NCI-H2029 (cell line): Measurements from ENCODE around the gene RPRD1A.
"Not testable (repeated sequence)": the region's sequence is repeated elsewhere in the genome, so short reads cannot be mapped to it uniquely, and the experiment has no call there.

ENCODE experiments used
- DNase-seq: peaks from one replicate; lab custom pipeline; 2025; lab: John Stamatoyannopoulos, UW

The RPRD1A gene, protein sequence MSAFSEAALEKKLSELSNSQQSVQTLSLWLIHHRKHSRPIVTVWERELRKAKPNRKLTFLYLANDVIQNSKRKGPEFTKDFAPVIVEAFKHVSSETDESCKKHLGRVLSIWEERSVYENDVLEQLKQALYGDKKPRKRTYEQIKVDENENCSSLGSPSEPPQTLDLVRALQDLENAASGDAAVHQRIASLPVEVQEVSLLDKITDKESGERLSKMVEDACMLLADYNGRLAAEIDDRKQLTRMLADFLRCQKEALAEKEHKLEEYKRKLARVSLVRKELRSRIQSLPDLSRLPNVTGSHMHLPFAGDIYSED

DNA sequence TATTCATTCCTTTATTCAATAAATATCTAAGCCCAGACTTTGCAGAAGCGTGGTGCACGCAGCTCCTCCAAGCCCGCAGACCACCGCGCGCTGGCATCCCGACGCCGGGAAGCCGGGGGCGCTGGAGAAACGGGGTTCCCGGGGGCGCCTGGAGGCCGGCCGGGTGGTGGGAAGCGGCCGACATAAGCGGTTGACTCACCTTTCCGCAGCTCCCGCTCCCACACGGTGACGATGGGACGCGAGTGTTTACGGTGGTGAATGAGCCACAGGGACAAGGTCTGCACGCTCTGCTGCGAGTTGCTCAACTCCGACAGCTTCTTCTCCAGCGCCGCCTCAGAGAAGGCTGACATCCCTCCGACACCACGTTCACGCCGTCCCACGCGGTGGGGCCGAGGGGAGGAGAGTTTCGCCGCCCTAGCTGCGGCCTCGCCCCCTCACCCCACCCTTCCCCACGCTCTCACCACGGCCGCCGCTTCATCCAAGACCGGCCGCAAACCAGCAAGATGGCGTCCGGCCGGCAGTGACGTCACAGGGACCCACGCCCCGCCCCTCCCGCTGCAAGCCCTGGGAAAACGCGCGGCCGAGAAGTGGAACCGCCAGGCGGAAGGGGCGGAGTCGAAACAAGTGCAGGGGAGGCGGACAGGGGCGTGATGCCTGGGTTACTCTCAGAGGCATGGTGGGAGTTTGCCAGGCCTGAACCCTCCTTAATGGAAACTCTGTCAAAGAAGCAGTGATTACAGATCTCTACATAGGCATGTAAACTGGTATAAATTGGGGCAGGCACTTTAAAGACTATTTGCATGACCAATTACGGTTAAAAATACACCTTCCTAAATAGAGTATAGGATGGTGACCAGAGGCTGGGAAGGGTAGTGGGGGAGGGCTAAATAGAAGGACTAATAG lies at the start of gene RPRD1A:
RPRD1A (minus strand) TSS at position 505 of the 903 bp plus-strand sequence; CDS start at position 350, 155 bp downstream.
- peak; percentile 85 for DNase-seq

GRCh38 chr18:36116771-36117170 lies 49.4 kb upstream of the RPRD1A start:
- DNase-seq: not testable (repeated sequence)

DNA sequence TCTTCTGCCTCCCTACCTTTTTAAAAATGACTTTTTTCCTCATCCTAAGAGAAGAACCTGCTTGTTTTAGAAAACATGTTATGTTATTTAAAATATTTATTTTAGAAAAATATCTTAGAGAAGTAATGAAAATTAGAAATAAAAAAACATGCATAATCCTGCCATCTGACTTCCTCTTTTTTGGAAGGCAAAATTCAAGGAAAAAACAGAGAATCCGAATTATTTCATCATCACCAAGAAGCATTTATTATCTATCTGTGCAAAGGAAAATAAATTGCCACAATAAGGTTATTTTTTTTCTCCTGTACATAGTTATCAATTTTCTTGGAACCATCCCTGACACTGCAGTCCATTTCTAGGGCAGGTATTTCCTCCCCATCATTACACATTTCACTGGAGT lies 47.4 kb upstream of the RPRD1A start:
- no peak for DNase-seq

GRCh38 chr18:36114251-36114650 lies 46.9 kb upstream of the RPRD1A start:
- DNase-seq: no peak

DNA sequence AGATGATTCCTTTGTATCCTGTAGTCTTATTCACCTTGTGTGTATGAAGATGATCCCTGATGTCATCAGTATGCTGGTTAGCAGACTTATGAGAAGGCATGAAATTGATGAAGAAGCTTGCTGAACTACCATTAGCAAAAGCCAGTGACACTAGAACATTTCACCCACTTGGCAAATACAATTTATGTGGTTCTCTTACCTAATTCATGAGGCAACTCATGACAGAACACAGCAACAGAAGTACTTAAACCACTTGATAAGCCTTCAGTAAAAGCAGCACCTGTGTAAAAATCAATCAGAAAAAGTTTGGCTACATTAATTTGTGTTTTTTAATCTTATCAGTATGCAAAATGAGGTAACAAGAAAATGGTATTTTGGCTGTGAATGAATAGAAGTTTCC lies 44.9 kb upstream of the RPRD1A start:
- DNase-seq: no peak

DNA sequence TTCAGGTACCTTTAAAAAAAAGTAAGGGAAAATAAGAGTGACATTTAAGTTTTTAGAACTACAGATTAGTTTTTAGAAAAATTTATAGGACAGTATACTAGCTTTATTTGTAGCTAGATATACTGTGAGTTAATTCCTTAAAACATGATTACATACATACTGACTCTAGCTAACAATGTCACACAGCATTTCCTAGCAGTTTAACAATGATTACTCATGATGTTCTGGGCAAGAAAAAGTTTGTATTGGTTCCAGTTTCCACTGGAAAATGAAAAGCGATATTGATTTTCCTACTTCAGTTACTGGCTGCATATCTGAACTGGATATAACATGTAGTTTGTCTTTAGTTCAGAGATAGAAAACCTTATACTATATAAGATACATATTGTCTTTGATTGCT lies 42.4 kb upstream of the RPRD1A start:
- no peak for DNase-seq

- DNase-seq: no peak
Measured at GRCh38 chr18:36108601-36109000, 41.2 kb upstream of the RPRD1A start.

DNA sequence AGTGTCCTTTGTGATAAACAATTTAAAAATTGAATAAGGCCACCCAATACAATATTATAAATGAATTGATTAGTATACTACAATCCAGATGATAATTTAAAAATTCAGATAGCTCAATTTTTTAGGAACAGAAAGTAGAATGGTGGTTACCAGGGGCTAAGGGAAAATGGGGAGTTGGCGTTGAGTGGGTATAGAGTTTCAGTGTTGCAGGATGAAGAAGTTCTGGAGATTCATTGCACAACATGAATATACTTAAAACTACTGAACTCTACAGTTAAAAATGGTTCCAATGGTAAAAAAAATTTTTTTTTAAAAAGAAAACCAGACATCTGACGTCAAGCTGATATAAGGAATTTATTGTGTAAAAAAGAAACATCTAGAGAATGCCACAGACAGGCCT lies 40.8 kb upstream of the RPRD1A start:
- no peak for DNase-seq

DNA sequence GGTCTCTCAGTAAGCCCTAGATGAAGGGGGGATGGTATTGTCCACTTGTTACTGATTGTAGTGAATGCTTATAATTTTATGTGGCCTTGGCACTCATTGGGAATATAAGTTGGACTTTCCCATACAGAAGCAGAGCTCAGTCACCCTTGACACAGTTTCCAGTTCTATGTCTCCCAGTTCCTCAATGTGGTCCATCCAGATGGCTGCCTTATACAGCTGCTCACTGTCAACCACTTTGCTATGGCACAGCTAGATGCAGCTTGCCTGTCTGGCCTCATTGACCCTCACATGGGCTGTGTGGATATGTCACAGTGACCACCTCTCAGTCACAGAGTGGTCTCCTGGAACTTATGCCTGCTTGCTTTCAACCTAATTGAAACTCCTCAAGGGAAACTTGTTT lies 40.1 kb upstream of the RPRD1A start:
- no peak for DNase-seq

DNA sequence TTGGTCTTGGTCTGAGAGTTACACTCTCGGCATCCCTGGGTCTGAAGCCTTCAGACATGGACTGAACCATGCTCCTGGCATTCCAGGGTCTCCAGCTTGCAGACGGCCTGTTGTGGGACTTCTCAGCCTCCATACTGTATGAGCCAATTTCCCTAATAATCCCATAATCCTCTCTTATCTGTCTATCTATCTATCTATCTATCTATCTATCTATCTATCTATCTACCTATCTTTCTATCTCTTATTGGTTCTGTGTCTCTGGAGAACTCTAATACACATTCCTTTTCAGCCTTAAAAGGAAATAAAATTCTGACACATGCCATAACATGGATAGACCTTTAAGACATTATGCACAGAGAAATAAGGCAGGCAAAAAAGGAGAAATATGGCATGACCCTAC lies 37.4 kb upstream of the RPRD1A start:
- DNase-seq: no peak

DNA sequence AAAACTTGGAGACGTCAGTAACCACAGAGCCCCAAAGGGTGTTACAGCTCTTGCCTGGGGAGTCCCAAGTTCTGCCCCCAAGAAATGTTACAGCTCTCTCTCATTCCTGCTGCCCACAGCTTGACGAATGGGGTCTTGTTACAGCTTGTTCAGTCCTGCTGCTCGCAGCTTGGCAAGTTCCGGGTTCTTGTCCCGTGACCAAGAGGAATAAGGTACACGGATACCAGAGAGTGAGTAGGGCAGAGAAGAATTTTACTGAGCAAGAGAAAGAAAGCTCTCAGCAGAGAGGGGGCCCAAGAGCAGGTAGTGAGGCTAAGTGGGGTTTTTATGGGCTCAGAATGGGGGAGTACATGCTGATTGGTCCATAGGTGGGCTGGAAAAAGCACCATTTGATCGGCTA lies 34.6 kb upstream of the RPRD1A start:
- DNase-seq: no peak

DNA sequence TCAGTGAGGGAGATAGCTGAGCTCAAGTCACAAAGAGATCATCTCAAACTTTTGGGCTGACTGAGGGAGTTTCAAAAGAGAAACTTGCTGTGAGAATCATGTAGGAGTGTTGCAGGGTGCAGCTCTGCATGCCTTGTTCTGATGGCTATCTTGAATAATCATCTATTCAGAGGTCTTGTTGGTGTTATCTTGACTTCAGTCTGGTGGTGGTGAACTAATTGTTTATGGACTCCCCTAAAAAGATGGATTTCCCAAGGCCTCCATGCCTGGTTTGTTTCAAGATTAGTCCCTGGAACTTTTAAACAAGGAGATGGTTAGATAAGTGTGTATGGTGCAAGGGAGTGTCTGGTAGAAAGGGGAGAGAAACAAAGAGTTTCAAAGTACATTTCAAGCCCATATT lies 32.0 kb upstream of the RPRD1A start:
- no peak for DNase-seq

- no peak for DNase-seq
Measured at GRCh38 chr18:36096955-36097354, 29.6 kb upstream of the RPRD1A start.

DNA sequence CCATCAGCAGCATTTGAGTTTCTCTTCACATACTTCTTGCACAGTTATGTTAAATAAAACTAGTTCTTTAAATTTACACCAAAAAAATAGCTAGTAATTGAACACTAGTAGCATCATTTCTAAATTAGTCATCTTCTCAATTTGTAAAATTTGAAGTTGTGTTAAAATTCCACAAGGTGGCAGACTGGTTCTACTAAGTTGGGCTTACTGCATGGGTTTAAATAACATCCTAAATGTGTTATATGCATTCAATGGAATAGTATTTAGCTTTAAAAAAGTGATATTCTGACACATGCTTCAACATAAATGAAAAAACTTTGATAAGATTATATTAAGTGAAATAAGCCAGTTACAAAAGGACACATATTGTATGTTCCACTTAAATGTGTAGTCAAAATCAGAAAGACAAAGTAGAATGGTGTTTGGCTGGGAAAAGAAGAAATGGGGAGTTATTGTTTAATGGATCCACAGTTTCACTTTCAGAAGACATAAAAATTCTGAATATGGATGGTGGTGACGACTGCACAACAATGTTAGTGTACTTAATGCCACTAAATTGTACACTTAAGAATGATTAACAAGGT lies 28.7 kb upstream of the RPRD1A start:
- peak; percentile 30 for DNase-seq

DNA sequence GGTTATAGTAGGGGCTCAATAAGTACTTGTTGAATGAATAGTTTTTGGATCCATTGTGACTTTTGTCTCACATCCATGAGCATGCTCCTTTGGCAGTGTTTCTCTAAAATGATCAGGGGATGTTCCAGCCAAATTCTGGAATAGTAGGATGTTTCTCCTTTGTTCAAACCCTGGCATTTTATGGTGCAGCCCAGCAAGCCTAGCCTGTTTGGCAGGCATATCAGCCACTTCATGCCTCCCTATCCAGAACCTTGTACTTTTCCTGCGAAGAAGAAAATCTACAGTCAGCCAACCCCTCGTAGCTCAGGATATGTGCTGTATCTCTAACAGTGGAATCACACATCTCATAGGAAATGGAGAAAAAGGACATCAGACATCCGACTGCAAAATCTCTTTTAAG lies 27.1 kb upstream of the RPRD1A start:
- DNase-seq: no peak

GRCh38 chr18:36092116-36092515 lies 24.8 kb upstream of the RPRD1A start:
- DNase-seq: not testable (repeated sequence)

DNA sequence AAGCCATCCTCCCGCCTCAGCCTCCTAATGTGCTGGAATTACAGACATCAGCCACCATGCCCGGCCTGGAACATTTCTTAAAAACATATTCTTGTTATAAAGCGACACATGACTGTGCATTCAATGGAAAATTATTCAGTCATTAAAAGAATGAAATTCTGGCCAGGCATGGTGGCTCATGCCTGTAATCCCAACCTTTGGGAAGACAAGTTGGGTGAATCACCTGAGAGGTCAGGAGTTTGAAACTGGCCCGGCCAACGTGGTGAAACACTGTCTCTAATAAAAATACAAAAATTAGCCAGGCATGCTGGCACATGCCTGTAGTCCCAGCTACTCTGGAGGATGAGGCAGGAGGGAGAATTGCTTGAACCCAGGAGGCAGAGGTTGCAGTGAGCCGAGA lies 21.6 kb upstream of the RPRD1A start:
- no peak for DNase-seq

DNA sequence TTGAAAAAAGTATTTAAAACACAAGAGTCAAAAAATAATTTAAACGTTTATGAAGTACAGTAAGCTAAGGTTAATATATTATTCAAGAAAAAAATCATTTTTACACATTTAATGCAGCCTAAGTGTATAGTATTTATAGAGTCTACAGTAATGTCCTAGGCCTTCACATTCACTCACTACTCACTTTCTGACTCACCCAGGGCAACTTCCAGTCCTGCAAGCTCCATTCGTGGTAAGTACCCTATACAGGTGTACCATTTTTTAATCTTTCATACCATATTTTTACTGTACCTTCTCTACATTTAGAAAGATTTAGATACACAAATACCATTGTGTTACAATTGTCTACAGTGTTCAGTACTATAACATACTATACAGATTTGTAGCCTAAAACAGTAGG lies 20.9 kb upstream of the RPRD1A start:
- no peak for DNase-seq

DNA sequence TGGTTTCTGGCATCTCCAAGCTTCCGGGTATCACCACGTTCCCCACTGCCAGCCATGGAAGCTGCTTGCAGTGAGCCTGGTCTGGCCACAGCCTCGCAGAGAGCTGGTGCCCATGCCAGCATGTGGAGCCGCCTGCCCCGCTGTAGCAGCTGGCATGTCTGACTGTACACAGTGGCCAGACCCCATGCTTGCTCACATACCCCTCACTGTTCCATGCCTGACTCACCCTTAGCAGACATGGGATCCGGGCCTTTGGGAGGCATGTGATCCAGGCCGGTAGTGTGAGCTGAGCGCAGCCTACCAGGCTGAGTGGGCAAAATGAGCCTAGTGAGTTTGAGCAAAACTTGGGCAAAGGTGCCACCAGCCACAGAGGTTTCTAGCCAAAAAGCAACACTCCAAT lies 18.8 kb upstream of the RPRD1A start:
- no peak for DNase-seq

DNA sequence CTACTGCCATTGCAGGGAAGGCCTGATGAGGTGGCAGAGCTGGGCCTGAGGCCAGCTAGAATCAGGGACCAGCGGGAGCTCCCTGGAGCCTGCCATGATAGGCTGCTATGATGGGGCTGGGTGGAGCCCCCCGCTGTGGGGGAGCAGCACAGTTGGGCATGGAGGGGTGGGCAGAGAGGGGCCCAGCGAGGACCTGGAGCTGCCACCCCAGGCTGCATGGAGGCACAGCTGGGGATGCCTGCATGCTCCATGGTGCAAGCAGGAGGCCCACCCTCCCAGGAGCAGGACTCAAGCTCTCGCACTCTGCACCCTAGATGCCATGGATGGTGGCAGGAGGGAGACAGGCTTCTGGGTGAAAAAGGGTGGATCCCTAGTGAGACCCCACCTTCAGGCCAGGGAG lies 17.8 kb upstream of the RPRD1A start:
- no peak for DNase-seq

- no peak for DNase-seq
Measured at GRCh38 chr18:36083729-36084128, 16.4 kb upstream of the RPRD1A start.

DNA sequence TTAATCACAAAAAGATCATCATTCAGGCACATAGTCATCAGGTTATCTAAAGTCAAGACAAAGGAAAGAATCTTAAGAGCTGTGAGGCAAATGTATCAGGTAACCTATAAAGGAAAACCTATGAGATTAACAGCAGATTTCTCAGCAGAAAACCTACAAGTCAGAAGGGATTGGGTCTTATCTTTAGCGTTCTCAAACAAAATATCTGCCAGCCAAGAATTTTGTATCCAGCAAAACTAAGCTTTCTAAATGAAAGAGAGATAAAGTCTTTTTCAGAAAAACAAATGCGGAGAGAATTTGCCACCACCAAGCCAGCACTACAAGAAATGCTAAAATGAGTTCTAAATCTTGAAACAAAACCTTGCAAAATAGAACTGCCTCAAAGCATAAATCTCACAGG lies 13.8 kb upstream of the RPRD1A start:
- not testable (repeated sequence) for DNase-seq
